ENCODE data around the gene USP21.

Gene USP21

DNA sequence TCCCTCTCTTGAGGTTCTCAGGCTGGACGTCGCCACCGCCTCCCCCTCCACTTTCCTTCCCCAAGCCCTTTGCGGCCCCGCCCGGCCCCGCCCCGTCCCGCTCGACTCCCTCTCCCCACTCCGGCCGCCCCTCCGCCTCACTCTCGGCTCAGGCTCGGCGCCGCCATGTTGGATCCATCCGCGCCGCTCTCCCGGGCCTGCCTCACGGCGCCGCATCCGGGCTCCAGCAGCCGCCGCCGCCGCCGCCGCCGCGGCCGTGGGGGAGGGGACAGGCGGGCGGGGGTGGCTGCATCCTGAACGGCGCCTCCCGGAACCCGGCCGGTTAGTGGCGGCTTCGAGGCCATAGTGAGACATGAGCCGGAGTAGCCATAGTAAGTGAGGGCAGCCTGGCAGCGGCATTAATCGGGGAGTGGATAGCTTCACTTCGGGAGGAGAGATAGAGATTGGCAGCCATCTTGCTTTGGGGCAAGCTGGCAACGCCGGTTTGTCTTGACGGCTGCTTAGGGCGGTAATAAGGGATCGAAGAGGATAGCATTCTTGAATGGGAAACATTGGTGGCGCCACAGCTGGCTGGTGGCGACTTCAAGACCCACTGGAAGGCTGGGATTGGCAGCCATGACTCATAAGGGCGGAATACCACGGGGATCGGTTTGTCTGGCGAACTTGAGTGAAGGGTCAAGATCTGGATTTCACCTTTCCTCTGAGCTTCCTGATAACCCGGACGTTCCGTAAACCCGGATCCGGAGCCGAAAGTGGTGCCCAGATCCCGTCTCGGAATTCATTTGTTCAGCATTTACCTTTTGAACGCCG is 26.7 kb upstream of the USP21 start, which contains the start of gene DEDD:
DEDD (minus strand) TSS at position 258 of the 810 bp plus-strand sequence. CDS start 8,205 bp downstream, outside the sequence.
- Histone ChIP-seq H3K4me3 (ENCODE audit: low read depth in 1 of 2, low read length in 2 of 2) (peak within 1 kb of the TSS; percentile 64 to 77), H3K9ac (ENCODE audit: low read depth, low read length) (peak within 1 kb of the TSS; percentile 82), H3K4me1 (ENCODE audit: insufficient read depth, low read length) (peaks cover 50% of the 10 kb centered on the region), H3K27me3 (ENCODE audit: insufficient read depth, low read length, poor library complexity) (no peaks in the 10 kb centered on the region), H3K9me3 (ENCODE audit: insufficient read depth, low read length, severe bottlenecking) (no peaks in the 10 kb centered on the region), H2AFZ (ENCODE audit: low read depth, low read length) (peak within 1 kb of the TSS; percentile 97), H4K20me1 (ENCODE audit: insufficient read depth, low read length) (no peaks in the 10 kb centered on the region), H3K27ac (ENCODE audit: low read length) (peak within 1 kb of the TSS; percentile 93), H3K36me3 (ENCODE audit: insufficient read depth, low read length) (peaks cover 31% of the 10 kb centered on the region), H3K79me2 (ENCODE audit: insufficient read depth, low read length) (peaks cover 76% of the 10 kb centered on the region), H3K4me2 (ENCODE audit: insufficient read depth, low read length) (peak within 1 kb of the TSS; percentile 69)
- DNase-seq (peak; percentile 96), ATAC-seq (ENCODE audit: insufficient read depth, low read depth) (peak; percentile 96)
- TF ChIP-seq, protein P1, sequence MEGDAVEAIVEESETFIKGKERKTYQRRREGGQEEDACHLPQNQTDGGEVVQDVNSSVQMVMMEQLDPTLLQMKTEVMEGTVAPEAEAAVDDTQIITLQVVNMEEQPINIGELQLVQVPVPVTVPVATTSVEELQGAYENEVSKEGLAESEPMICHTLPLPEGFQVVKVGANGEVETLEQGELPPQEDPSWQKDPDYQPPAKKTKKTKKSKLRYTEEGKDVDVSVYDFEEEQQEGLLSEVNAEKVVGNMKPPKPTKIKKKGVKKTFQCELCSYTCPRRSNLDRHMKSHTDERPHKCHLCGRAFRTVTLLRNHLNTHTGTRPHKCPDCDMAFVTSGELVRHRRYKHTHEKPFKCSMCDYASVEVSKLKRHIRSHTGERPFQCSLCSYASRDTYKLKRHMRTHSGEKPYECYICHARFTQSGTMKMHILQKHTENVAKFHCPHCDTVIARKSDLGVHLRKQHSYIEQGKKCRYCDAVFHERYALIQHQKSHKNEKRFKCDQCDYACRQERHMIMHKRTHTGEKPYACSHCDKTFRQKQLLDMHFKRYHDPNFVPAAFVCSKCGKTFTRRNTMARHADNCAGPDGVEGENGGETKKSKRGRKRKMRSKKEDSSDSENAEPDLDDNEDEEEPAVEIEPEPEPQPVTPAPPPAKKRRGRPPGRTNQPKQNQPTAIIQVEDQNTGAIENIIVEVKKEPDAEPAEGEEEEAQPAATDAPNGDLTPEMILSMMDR (IDR thresholded peaks at IDR 0.05; ENCODE audit: borderline replicate concordance, extremely low read depth, low read length, poor library complexity, severe bottlenecking): peak; percentile 21
- TF ChIP-seq EZH2 (IDR thresholded peaks at IDR 0.05; ENCODE audit: borderline replicate concordance, low read depth, low read length, severe bottlenecking): no peak

- Histone ChIP-seq H3K9me3 (ENCODE audit: insufficient read depth, low read length, severe bottlenecking) (no peaks in the 10 kb centered on the region), H3K27me3 (ENCODE audit: insufficient read depth, low read length, poor library complexity) (no peaks in the 10 kb centered on the region), H3K27ac (ENCODE audit: low read length) (peak overlapping the region; percentile 93), H4K20me1 (ENCODE audit: insufficient read depth, low read length) (no peaks in the 10 kb centered on the region), H3K9ac (ENCODE audit: low read depth, low read length) (peak overlapping the region; percentile 82), H3K79me2 (ENCODE audit: insufficient read depth, low read length) (peaks cover 69% of the 10 kb centered on the region), H3K36me3 (ENCODE audit: insufficient read depth, low read length) (peaks cover 24% of the 10 kb centered on the region), H2AFZ (ENCODE audit: low read depth, low read length) (peak overlapping the region; percentile 97), H3K4me1 (ENCODE audit: insufficient read depth, low read length) (peaks cover 43% of the 10 kb centered on the region), H3K4me2 (ENCODE audit: insufficient read depth, low read length) (peak overlapping the region; percentile 69), H3K4me3 (ENCODE audit: low read depth in 1 of 2, low read length in 2 of 2) (peak overlapping the region; percentile 64 to 77)
- ATAC-seq (ENCODE audit: insufficient read depth, low read depth) (peak; percentile 20), DNase-seq (no peak)
- TF ChIP-seq, protein P1 (IDR thresholded peaks at IDR 0.05; ENCODE audit: borderline replicate concordance, extremely low read depth, low read length, poor library complexity, severe bottlenecking): no peak
- TF ChIP-seq EZH2 (IDR thresholded peaks at IDR 0.05; ENCODE audit: borderline replicate concordance, low read depth, low read length, severe bottlenecking): no peak
These were observed 26.0 kb upstream of the USP21 start for GRCh38 chr1:161133220-161133740.

DNA sequence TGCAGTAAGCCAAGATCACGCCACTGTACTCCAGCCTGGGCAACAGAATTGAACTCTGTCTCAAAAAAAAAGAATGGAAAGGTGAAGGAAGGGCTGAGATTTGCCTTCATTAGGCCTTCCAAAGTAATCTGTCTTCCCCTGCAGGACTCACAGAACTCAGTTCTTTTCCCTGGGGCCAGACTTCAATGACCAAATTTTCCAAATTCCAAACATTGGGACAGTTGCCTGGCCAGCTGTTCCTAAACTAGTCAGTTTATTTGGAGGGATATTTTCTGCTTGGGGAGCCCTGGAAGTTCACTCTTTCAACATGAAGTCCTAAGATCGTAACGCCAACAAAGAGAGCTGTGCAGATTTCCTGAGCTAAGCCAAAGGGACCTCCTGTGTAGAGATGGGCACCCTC is 21.4 kb upstream of the USP21 start:
- no peak for ATAC-seq (ENCODE audit: insufficient read depth, low read depth)
- DNase-seq: no peak
- Histone ChIP-seq H3K36me3 (ENCODE audit: insufficient read depth, low read length) (peaks cover 5% of the 10 kb centered on the region), H3K4me3 (ENCODE audit: low read depth in 1 of 2, low read length in 2 of 2) (no peak overlapping the region), H4K20me1 (ENCODE audit: insufficient read depth, low read length) (no peaks in the 10 kb centered on the region), H2AFZ (ENCODE audit: low read depth, low read length) (no peak overlapping the region), H3K27me3 (ENCODE audit: insufficient read depth, low read length, poor library complexity) (no peaks in the 10 kb centered on the region), H3K4me2 (ENCODE audit: insufficient read depth, low read length) (no peak overlapping the region), H3K27ac (ENCODE audit: low read length) (no peak overlapping the region), H3K9me3 (ENCODE audit: insufficient read depth, low read length, severe bottlenecking) (no peaks in the 10 kb centered on the region), H3K4me1 (ENCODE audit: insufficient read depth, low read length) (peaks cover 10% of the 10 kb centered on the region), H3K9ac (ENCODE audit: low read depth, low read length) (no peak overlapping the region), H3K79me2 (ENCODE audit: insufficient read depth, low read length) (peaks cover 24% of the 10 kb centered on the region)
- TF ChIP-seq, protein P1 (IDR thresholded peaks at IDR 0.05; ENCODE audit: borderline replicate concordance, extremely low read depth, low read length, poor library complexity, severe bottlenecking): no peak
- TF ChIP-seq EZH2 (IDR thresholded peaks at IDR 0.05; ENCODE audit: borderline replicate concordance, low read depth, low read length, severe bottlenecking): no peak
